Liver (tissue), 9 donors: ENCODE results near the gene VAV3. TPM values are rescaled to one million over a fixed set of nuclear protein-coding genes. Genes with fewer than 3 reads are reported as not detected.

Source experiments
- DNase-seq: peaks from one replicate; pipeline ENCODE4 v3.0.0-alpha.2; 2017; ENCODE audit warnings: low spot score
- H3K27ac ChIP-seq, 2 donors: one replicate each; pipeline ENCODE4 v1.7.0; 2013; ENCODE audit warnings: inconsistent platforms in 2 of 2, low read length in 2 of 2, control low read depth in 1 of 2, low read depth in 1 of 2, mild to moderate bottlenecking in 1 of 2
- H3K27me3 ChIP-seq, 4 donors: one replicate each; pipeline versions ENCODE4 v1.6.1 to v1.7.0; 2013; ENCODE audit warnings: low read length in 3 of 4, inconsistent platforms in 1 of 4, mild to moderate bottlenecking in 1 of 4, moderate library complexity in 1 of 4; ENCODE audit not compliant: control insufficient read depth in 4 of 4, insufficient read depth in 4 of 4
- H3K36me3 ChIP-seq, 4 donors: one replicate each; pipeline versions ENCODE4 v1.6.1 to v1.7.0; 2013; ENCODE audit warnings: low read length in 3 of 4, mild to moderate bottlenecking in 3 of 4, low read depth in 1 of 4, moderate library complexity in 1 of 4; ENCODE audit not compliant: control insufficient read depth in 4 of 4, insufficient read depth in 3 of 4
- H3K4me1 ChIP-seq, 4 donors: one replicate each; pipeline versions ENCODE4 v1.6.1 to v1.7.0; 2013; ENCODE audit warnings: low read length in 3 of 4, mild to moderate bottlenecking in 3 of 4, moderate library complexity in 1 of 4; ENCODE audit not compliant: control insufficient read depth in 4 of 4, insufficient read depth in 4 of 4
- H3K4me3 ChIP-seq, 3 donors: one replicate each; pipeline versions ENCODE4 v1.6.1 to v1.7.0; 2013; ENCODE audit warnings: low read length in 3 of 3, control low read depth in 1 of 3, low read depth in 1 of 3, mild to moderate bottlenecking in 1 of 3
- H3K9ac ChIP-seq, 2 donors: one replicate each; pipeline ENCODE4 v1.7.0; 2013; ENCODE audit warnings: low read length in 2 of 2, mild to moderate bottlenecking in 2 of 2, moderate library complexity in 2 of 2, control low read depth in 1 of 2, low read depth in 1 of 2
- H3K9me3 ChIP-seq, 4 donors: one replicate each; pipeline versions ENCODE4 v1.6.1 to v1.7.0; 2013; ENCODE audit warnings: low read length in 3 of 4; ENCODE audit not compliant: control insufficient read depth in 4 of 4
- ATF3 ChIP-seq: IDR thresholded peaks from 2 replicates; pipeline ENCODE4 v1.6.1; 2016; ENCODE audit warnings: antibody characterized with exemption
- EGR1 ChIP-seq, 2 donors: IDR thresholded peaks; 2 replicates each; pipeline ENCODE4 v1.6.1; 2016 to 2018; ENCODE audit warnings: antibody characterized with exemption in 2 of 2, low read depth in 2 of 2
- GABPA ChIP-seq, 2 donors: IDR thresholded peaks in 1 of 2; conservative IDR thresholded peaks in 1 of 2; 2 replicates each; pipeline ENCODE4 v1.6.1; 2016; ENCODE audit warnings: antibody characterized with exemption in 2 of 2, mild to moderate bottlenecking in 1 of 2, moderate library complexity in 1 of 2
- HNF4A ChIP-seq, 2 donors: conservative IDR thresholded peaks; 2 replicates each; pipeline ENCODE4 v1.6.1; 2016; ENCODE audit warnings: antibody characterized with exemption in 2 of 2, mild to moderate bottlenecking in 2 of 2
- JUND ChIP-seq, 2 donors: IDR thresholded peaks; 2 replicates each; pipeline ENCODE4 v1.6.1; 2016; ENCODE audit warnings: antibody characterized with exemption in 2 of 2
- MAX ChIP-seq: IDR thresholded peaks from 2 replicates; pipeline ENCODE4 v1.6.1; 2016; ENCODE audit warnings: antibody characterized with exemption
- NR2F2 ChIP-seq: IDR thresholded peaks from 2 replicates; pipeline ENCODE4 v1.6.1; 2016; ENCODE audit warnings: antibody characterized with exemption
- RAD21 ChIP-seq, 2 donors: IDR thresholded peaks; 2 replicates each; pipeline ENCODE4 v1.6.1; 2016; ENCODE audit warnings: antibody characterized with exemption in 2 of 2, mild to moderate bottlenecking in 2 of 2
- REST ChIP-seq: IDR thresholded peaks from 2 replicates; pipeline ENCODE4 v1.6.1; 2016; ENCODE audit warnings: antibody characterized with exemption, mild to moderate bottlenecking
- RXRA ChIP-seq, 2 donors: IDR thresholded peaks; 2 replicates each; pipeline ENCODE4 v1.6.1; 2017 to 2018; ENCODE audit warnings: antibody characterized with exemption in 2 of 2, mild to moderate bottlenecking in 1 of 2
- TAF1 ChIP-seq: conservative IDR thresholded peaks from 2 replicates; pipeline ENCODE4 v1.6.1; 2016; ENCODE audit warnings: antibody characterized with exemption, mild to moderate bottlenecking
- YY1 ChIP-seq: IDR thresholded peaks from 2 replicates; pipeline ENCODE4 v1.6.1; 2016; ENCODE audit warnings: antibody characterized with exemption, mild to moderate bottlenecking
- ZBTB33 ChIP-seq: IDR thresholded peaks from 2 replicates; pipeline ENCODE4 v1.6.1; 2016; ENCODE audit warnings: antibody characterized with exemption
- WGBS: extraction: QIAGEN DNeasy Blood & Tissue Kit; methylation state at CpG from one replicate; pipeline ENCODE4 v1.1.7; 2013; 5-methylcytosine and 5-hydroxymethylcytosine counted together
- polyA plus RNA-seq, 2 donors: library from polyadenylated mRNA; stranded (reverse) in 1 of 2; unstranded in 1 of 2; fragments of 200-250 nt in 1 of 2; fragments of >200 nt in 1 of 2; fragmentation: Nextera tagmentation in 1 of 2; extraction: Ambion mirVana in 1 of 2; gene quantifications; one replicate each; pipeline versions ENCODE4 v1.2.1 to v1.2.3, GENCODE V29; 2013 to 2015
- total RNA-seq, 2 donors: library from RNA; depleted of rRNA; stranded (reverse); fragments of >200 nt; gene quantifications; one replicate each; pipeline ENCODE4 v1.2.3, GENCODE V29; 2014
- donor health status: healthy.
- donor health status: healthy.
- donor health status: healthy.
- donor health status: healthy.
- donor health status: healthy.

Gene VAV3
- total and polyA plus RNA-seq, 4 donors, result 0.46 to 4.8 (median 2.7) TPM

GRCh38 chr1:107997866-107998265, 32.9 kb upstream of the VAV3 start:
- DNase-seq, result no peak
- Histone ChIP-seq H3K27me3 (peaks cover 0 to 4% (median 0%) of the 10 kb centered on the region in 4 donors), H3K9ac (no peak overlapping the region), H3K4me3 (no peak overlapping the region), H3K27ac (no peak overlapping the region), H3K4me1 (no peaks in the 10 kb centered on the region), H3K9me3 (no peaks in the 10 kb centered on the region), H3K36me3 (no peaks in the 10 kb centered on the region)
- TF ChIP-seq REST (no peak), NR2F2 (no peak), JUND (IDR thresholded peaks at IDR 0.05) (no peak), GABPA (IDR thresholded peaks at IDR 0.05 in 1 of 2, conservative IDR thresholded peaks at IDR 0.05 in 1 of 2) (no peak), YY1 (no peak), ZBTB33 (no peak), MAX (no peak), RXRA (IDR thresholded peaks at IDR 0.05) (no peak), HNF4A (conservative IDR thresholded peaks at IDR 0.05) (no peak), ATF3 (no peak), RAD21 (IDR thresholded peaks at IDR 0.05) (no peak)
- WGBS, result 60% methylated on average over 1 of the region's 1 CpG

GRCh38 chr1:107993920-107994319, 28.9 kb upstream of the VAV3 start:
- WGBS, result 44% methylated on average over 7 of the region's 7 CpGs
- DNase-seq, result no peak
- no peaks in the 10 kb centered on the region for H3K9me3 ChIP-seq
- H3K27ac ChIP-seq, result no peak overlapping the region
- no peaks in the 10 kb centered on the region for H3K4me1 ChIP-seq
- H3K9ac ChIP-seq, result no peak overlapping the region
- no peak overlapping the region for H3K4me3 ChIP-seq
- H3K27me3 ChIP-seq, result peaks cover 0 to 4% (median 0%) of the 10 kb centered on the region in 4 donors
- TF ChIP-seq TAF1, result no peak
- TF ChIP-seq JUND (IDR thresholded peaks at IDR 0.05), result no peak
- no peak for TF ChIP-seq MAX
- no peak for TF ChIP-seq EGR1 (IDR thresholded peaks at IDR 0.05; ENCODE audit: low read depth in 2 of 2)
- no peaks in the 10 kb centered on the region for H3K36me3 ChIP-seq
